Vagina (tissue), 2 donors: ENCODE results near the gene NABP1.

Source experiments
- POLR2A ChIP-seq, 2 donors: fragments of 450-650 bp; IDR thresholded peaks; one replicate each; pipeline ENCODE4 v1.6.1; 2017; ENCODE audit warnings: antibody characterized with exemption in 2 of 2, mild to moderate bottlenecking in 2 of 2, moderate library complexity in 2 of 2
- POLR2AphosphoS5 ChIP-seq, 2 donors: sonication (generic); formaldehyde crosslinking; IDR thresholded peaks; one replicate each; pipeline ENCODE4 v1.9.0; 2017; ENCODE audit warnings: antibody characterized with exemption in 2 of 2, mild to moderate bottlenecking in 2 of 2, low read depth in 1 of 2; ENCODE audit not compliant: insufficient read depth in 1 of 2
- TF ChIP-seq, protein P1 (sequence below), 3 experiments: fragments of 450-650 bp in 2 of 3; fragments of 200-600 bp in 1 of 3; sonication (generic) in 1 of 3; IDR thresholded peaks; one replicate each; pipeline ENCODE4 v1.5.1; 2017 to 2019; ENCODE audit warnings: antibody characterized with exemption in 3 of 3, mild to moderate bottlenecking in 2 of 3, moderate library complexity in 2 of 3

DNA sequence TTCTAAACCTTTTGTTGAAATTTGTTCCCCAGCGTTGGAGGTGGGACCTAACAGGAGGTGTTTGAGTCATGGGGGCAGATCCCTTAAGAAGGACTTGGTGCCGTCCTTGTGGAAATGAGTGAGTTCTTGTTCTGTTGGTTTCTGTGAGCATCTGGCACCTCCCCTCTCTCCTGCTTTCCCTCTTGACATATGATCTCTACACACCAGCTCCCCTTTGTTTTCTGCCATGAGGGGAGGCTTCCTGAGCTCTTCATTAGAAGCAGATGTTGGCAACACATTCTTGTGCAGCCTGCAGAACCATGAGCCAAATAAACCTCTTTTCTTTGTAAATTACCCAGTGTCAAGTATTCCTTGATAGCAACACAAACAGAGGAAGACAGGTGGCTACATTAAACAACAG, 23.8 kb downstream of the NABP1 start:
- TF ChIP-seq POLR2A (IDR thresholded peaks at IDR 0.05), result no peak
- TF ChIP-seq, protein P1, sequence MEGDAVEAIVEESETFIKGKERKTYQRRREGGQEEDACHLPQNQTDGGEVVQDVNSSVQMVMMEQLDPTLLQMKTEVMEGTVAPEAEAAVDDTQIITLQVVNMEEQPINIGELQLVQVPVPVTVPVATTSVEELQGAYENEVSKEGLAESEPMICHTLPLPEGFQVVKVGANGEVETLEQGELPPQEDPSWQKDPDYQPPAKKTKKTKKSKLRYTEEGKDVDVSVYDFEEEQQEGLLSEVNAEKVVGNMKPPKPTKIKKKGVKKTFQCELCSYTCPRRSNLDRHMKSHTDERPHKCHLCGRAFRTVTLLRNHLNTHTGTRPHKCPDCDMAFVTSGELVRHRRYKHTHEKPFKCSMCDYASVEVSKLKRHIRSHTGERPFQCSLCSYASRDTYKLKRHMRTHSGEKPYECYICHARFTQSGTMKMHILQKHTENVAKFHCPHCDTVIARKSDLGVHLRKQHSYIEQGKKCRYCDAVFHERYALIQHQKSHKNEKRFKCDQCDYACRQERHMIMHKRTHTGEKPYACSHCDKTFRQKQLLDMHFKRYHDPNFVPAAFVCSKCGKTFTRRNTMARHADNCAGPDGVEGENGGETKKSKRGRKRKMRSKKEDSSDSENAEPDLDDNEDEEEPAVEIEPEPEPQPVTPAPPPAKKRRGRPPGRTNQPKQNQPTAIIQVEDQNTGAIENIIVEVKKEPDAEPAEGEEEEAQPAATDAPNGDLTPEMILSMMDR (IDR thresholded peaks at IDR 0.05), result no peak
- no peak for TF ChIP-seq POLR2AphosphoS5 (IDR thresholded peaks at IDR 0.05; ENCODE audit: insufficient read depth in 1 of 2, low read depth in 1 of 2)
